ENCODE results near the gene CRYBG2.

- TF ChIP-seq, protein P1, sequence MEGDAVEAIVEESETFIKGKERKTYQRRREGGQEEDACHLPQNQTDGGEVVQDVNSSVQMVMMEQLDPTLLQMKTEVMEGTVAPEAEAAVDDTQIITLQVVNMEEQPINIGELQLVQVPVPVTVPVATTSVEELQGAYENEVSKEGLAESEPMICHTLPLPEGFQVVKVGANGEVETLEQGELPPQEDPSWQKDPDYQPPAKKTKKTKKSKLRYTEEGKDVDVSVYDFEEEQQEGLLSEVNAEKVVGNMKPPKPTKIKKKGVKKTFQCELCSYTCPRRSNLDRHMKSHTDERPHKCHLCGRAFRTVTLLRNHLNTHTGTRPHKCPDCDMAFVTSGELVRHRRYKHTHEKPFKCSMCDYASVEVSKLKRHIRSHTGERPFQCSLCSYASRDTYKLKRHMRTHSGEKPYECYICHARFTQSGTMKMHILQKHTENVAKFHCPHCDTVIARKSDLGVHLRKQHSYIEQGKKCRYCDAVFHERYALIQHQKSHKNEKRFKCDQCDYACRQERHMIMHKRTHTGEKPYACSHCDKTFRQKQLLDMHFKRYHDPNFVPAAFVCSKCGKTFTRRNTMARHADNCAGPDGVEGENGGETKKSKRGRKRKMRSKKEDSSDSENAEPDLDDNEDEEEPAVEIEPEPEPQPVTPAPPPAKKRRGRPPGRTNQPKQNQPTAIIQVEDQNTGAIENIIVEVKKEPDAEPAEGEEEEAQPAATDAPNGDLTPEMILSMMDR (IDR thresholded peaks at IDR 0.05) = no peak
- no peak for TF ChIP-seq POLR2A (IDR thresholded peaks at IDR 0.05)
These were observed 62.0 kb downstream of the CRYBG2 start for GRCh38 chr1:26291939-26292338.

All from tibial nerve (tissue), 3 donors.